ENCODE measurements around the gene CAMK2D.

DNA sequence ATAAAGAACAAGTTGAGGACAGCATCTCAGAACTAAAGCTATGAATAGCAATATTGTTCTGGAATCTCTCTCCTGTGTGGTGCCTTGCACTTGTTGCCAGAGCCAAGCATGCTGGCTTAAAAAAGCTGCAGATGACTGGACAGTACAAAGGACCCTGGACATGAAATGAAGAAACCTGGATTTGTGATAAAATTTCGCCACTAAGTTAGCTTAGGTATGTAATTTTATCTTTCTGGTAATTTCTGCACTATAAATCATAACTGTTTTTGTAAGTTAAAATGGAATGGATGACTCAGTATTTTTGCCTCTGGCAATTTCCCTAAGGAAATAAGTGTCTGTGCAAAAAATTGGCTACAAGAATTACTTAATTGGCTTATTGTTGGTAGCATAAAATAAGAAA is 317.2 kb downstream of the CAMK2D start:
- TF ChIP-seq, protein P1, sequence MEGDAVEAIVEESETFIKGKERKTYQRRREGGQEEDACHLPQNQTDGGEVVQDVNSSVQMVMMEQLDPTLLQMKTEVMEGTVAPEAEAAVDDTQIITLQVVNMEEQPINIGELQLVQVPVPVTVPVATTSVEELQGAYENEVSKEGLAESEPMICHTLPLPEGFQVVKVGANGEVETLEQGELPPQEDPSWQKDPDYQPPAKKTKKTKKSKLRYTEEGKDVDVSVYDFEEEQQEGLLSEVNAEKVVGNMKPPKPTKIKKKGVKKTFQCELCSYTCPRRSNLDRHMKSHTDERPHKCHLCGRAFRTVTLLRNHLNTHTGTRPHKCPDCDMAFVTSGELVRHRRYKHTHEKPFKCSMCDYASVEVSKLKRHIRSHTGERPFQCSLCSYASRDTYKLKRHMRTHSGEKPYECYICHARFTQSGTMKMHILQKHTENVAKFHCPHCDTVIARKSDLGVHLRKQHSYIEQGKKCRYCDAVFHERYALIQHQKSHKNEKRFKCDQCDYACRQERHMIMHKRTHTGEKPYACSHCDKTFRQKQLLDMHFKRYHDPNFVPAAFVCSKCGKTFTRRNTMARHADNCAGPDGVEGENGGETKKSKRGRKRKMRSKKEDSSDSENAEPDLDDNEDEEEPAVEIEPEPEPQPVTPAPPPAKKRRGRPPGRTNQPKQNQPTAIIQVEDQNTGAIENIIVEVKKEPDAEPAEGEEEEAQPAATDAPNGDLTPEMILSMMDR (IDR thresholded peaks at IDR 0.05) = no peak
- TF ChIP-seq POLR2A (IDR thresholded peaks at IDR 0.05) (no peak), POLR2AphosphoS5 (IDR thresholded peaks at IDR 0.05) (peak; percentile 49)
